ENCODE measurements around the gene ZNF341. TPM values are rescaled to one million over a fixed set of nuclear protein-coding genes. Genes with fewer than 3 reads are reported as not detected.

The ZNF341 gene
- polyA plus RNA-seq, 1 donor from 2014 or later: 1.2 TPM

GRCh38 chr20:33812908-33813462 lies 81.2 kb downstream of the ZNF341 start:
- H3K9me3 ChIP-seq (ENCODE audit: low read length): no peaks in the 10 kb centered on the region
- no peaks in the 10 kb centered on the region for H3F3A ChIP-seq (ENCODE audit: insufficient read depth, low read length, poor library complexity, severe bottlenecking)
- peak overlapping the region; percentile 95 for H3K4me3 ChIP-seq (ENCODE audit: low read length)
- H2AFZ ChIP-seq (ENCODE audit: low read depth, low read length): no peak overlapping the region
- H3K27me3 ChIP-seq (ENCODE audit: insufficient read depth, low read depth, low read length): no peaks in the 10 kb centered on the region
- no peaks in the 10 kb centered on the region for H3K36me3 ChIP-seq (ENCODE audit: insufficient read depth, low read length)
- peak overlapping the region; percentile 85 for H3K9ac ChIP-seq (ENCODE audit: low read length)
- peak overlapping the region; percentile 86 for H3K4me2 ChIP-seq (ENCODE audit: low read length)
- H4K20me1 ChIP-seq (ENCODE audit: insufficient read depth): no peaks in the 10 kb centered on the region
- no peak overlapping the region for H3K27ac ChIP-seq (ENCODE audit: low read length)
- no peak for TF ChIP-seq RAD21 (conservative IDR thresholded peaks at IDR 0.05)
- no peak for TF ChIP-seq REST (IDR thresholded peaks at IDR 0.05; ENCODE audit: borderline replicate concordance)
- no peak for TF ChIP-seq SMC3 (conservative IDR thresholded peaks at IDR 0.05; ENCODE audit: poor library complexity)
- TF ChIP-seq POLR2AphosphoS5 (IDR thresholded peaks at IDR 0.05): no peak
- no peak for TF ChIP-seq EP300 (conservative IDR thresholded peaks at IDR 0.05; ENCODE audit: poor library complexity, severe bottlenecking)
- TF ChIP-seq EZH2 (IDR thresholded peaks at IDR 0.05; ENCODE audit: borderline replicate concordance, insufficient read depth, low read length, poor library complexity, severe bottlenecking): no peak
- TF ChIP-seq, protein P1, sequence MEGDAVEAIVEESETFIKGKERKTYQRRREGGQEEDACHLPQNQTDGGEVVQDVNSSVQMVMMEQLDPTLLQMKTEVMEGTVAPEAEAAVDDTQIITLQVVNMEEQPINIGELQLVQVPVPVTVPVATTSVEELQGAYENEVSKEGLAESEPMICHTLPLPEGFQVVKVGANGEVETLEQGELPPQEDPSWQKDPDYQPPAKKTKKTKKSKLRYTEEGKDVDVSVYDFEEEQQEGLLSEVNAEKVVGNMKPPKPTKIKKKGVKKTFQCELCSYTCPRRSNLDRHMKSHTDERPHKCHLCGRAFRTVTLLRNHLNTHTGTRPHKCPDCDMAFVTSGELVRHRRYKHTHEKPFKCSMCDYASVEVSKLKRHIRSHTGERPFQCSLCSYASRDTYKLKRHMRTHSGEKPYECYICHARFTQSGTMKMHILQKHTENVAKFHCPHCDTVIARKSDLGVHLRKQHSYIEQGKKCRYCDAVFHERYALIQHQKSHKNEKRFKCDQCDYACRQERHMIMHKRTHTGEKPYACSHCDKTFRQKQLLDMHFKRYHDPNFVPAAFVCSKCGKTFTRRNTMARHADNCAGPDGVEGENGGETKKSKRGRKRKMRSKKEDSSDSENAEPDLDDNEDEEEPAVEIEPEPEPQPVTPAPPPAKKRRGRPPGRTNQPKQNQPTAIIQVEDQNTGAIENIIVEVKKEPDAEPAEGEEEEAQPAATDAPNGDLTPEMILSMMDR (IDR thresholded peaks at IDR 0.05; ENCODE audit: poor library complexity, severe bottlenecking): no peak
- TF ChIP-seq MXI1 (conservative IDR thresholded peaks at IDR 0.05; ENCODE audit: poor library complexity, severe bottlenecking): no peak
- H3K9me2 ChIP-seq (ENCODE audit: insufficient read depth, low read length): no peaks in the 10 kb centered on the region
- H3K79me2 ChIP-seq (replicated peaks; ENCODE audit: insufficient read depth, low read length): peaks cover 50% of the 10 kb centered on the region

DNA sequence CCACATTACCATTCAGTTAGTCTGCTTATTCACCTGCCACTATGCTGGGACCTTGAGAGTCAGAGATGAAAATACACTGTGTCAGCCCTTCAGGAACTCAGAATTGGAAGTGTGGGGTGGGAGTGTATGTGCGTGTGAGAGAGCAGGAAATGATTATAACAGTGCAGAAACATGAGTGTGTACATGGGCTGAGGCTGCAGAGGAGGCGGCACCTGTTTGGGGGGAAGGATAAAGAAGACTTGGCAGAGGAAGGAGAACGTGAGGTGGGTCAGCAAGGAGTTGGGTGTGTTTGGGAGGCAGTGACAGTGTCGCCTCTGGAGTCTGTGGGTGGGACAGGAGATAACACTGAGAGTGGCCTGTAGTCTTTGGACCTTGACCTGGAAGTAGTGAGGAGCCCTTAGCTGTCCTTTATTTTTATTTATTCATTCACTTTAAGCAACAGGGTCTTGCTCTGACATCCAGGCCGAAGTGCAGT lies 82.5 kb downstream of the ZNF341 start:
- Histone ChIP-seq H3K36me3 (ENCODE audit: insufficient read depth, low read length) (no peaks in the 10 kb centered on the region), H3K79me2 (replicated peaks; ENCODE audit: insufficient read depth, low read length) (peaks cover 50% of the 10 kb centered on the region), H3K27me3 (ENCODE audit: insufficient read depth, low read depth, low read length) (no peaks in the 10 kb centered on the region), H2AFZ (ENCODE audit: low read depth, low read length) (no peak overlapping the region), H3K4me3 (ENCODE audit: low read length) (no peak overlapping the region), H3K4me2 (ENCODE audit: low read length) (no peak overlapping the region), H3K9me3 (ENCODE audit: low read length) (no peaks in the 10 kb centered on the region), H3K27ac (ENCODE audit: low read length) (no peak overlapping the region), H3K9ac (ENCODE audit: low read length) (no peak overlapping the region), H3F3A (ENCODE audit: insufficient read depth, low read length, poor library complexity, severe bottlenecking) (no peaks in the 10 kb centered on the region), H3K9me2 (ENCODE audit: insufficient read depth, low read length) (no peaks in the 10 kb centered on the region), H4K20me1 (ENCODE audit: insufficient read depth) (no peaks in the 10 kb centered on the region)
- no peak for TF ChIP-seq POLR2AphosphoS5 (IDR thresholded peaks at IDR 0.05)
- no peak for TF ChIP-seq EP300 (conservative IDR thresholded peaks at IDR 0.05; ENCODE audit: poor library complexity, severe bottlenecking)
- TF ChIP-seq SMC3 (conservative IDR thresholded peaks at IDR 0.05; ENCODE audit: poor library complexity): no peak
- TF ChIP-seq MXI1 (conservative IDR thresholded peaks at IDR 0.05; ENCODE audit: poor library complexity, severe bottlenecking): no peak
- no peak for TF ChIP-seq TAF1 (IDR thresholded peaks at IDR 0.05; ENCODE audit: low read depth)
- no peak for TF ChIP-seq EZH2 (IDR thresholded peaks at IDR 0.05; ENCODE audit: borderline replicate concordance, insufficient read depth, low read length, poor library complexity, severe bottlenecking)
- TF ChIP-seq RAD21 (conservative IDR thresholded peaks at IDR 0.05): no peak
- TF ChIP-seq, protein P1 (IDR thresholded peaks at IDR 0.05; ENCODE audit: poor library complexity, severe bottlenecking): no peak
- no peak for TF ChIP-seq REST (IDR thresholded peaks at IDR 0.05; ENCODE audit: borderline replicate concordance)

Data from neural cell (in vitro differentiated cells).